ENCODE results near the gene DDX3Y.

- no peak for TF ChIP-seq CTCF (IDR thresholded peaks at IDR 0.05; ENCODE audit: insufficient read depth, low read length, poor library complexity, severe bottlenecking)
- TF ChIP-seq EZH2phosphoT487 (conservative IDR thresholded peaks at IDR 0.05; ENCODE audit: low read length), result no peak
Observed at GRCh38 chrY:12941725-12942687, 37.3 kb downstream of the DDX3Y start.

Data from SU-DHL-6 (cell line).